Fibroblast of lung (primary cell): Measurements from ENCODE around the gene MAP6.

Experiments used
- CTCF ChIP-seq, 2 donors: IDR thresholded peaks in 1 of 2; conservative IDR thresholded peaks in 1 of 2; 1 replicate in 1 of 2; 2 replicates in 1 of 2; pipeline ENCODE4 v1.5.1; 2011 to 2012; ENCODE audit warnings: low read length in 2 of 2, control low read depth in 1 of 2, inconsistent platforms in 1 of 2, low read depth in 1 of 2, mild to moderate bottlenecking in 1 of 2
- EZH2 ChIP-seq: IDR thresholded peaks from 2 replicates; pipeline ENCODE4 v1.5.1; 2012; ENCODE audit warnings: low read length, control low read depth, mild to moderate bottlenecking; ENCODE audit errors: missing control alignments

DNA sequence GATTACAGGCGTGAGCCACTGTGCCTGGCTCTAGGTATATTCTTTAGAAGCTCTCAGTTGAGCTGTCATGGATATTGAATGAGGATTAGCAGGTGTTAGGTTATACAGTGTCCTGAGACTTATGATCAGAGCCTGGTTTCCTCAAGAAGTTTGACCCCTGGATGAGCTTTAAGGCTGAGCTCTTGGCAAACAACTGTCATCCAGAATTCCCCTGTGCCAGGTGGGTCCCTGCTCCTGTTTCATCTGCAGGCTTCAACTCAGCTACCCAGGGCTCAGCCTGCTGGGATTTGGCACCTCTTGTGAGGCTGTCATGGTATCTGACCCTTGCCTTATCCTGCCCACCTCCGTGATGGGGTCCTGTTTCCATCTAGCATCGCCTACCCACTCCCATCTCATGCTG lies 82.4 kb downstream of the MAP6 start:
- TF ChIP-seq CTCF (conservative IDR thresholded peaks at IDR 0.05 in 1 of 2, IDR thresholded peaks at IDR 0.05 in 1 of 2; ENCODE audit: low read depth in 1 of 2, low read length in 2 of 2) (no peak), EZH2 (no peak)
